GM19099 (cell line): ENCODE measurements around the gene FAN1.
A peak's percentile ranks its signal among the peaks of the same experiment; 100 is the strongest.

Experiments
- POLR2A ChIP-seq: IDR thresholded peaks from 3 replicates; pipeline ENCODE4 v1.6.1; 2011; ENCODE audit warnings: low read depth; ENCODE audit not compliant: insufficient read length; ENCODE audit errors: extremely low read depth

Gene FAN1

DNA sequence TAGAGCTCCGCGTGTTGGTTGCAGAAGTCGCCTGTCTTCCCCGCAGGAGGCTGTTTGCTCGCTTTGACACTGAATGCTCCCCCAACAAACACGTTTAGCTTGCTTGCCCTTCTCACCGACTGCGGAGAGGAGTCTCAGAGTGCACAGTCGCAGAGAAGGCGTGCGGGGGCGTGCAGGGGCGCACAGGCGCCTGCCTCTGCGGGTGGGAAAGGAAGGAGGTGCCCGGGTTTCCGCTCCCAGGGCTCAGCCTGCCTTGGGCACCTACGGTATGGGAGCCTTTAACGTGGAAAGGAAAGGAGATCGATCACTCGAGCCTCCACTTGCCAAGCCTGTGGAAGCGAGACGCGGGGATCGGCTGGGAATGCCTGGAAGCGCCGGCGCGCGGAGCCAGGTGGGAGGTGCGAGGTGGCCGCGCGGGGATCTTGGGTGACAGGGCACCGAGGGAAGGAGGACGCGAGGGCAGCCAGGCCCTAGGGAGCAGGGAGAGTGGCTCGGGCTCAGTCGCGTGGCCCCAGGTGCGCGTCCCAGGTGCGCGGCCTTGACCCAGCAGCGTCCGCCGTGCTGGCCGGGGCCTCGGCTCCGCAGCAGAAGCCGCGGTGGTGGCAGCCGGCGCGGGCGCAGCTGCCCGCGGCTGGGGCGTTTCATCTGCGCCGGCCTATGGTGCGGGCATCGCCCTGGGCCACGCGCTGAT, at the start of gene FAN1:
FAN1 (plus strand) TSS at position 419 of the 691 bp plus-strand sequence. CDS start 749 bp downstream, outside the sequence.
- peak; percentile 77 for TF ChIP-seq POLR2A

DNA sequence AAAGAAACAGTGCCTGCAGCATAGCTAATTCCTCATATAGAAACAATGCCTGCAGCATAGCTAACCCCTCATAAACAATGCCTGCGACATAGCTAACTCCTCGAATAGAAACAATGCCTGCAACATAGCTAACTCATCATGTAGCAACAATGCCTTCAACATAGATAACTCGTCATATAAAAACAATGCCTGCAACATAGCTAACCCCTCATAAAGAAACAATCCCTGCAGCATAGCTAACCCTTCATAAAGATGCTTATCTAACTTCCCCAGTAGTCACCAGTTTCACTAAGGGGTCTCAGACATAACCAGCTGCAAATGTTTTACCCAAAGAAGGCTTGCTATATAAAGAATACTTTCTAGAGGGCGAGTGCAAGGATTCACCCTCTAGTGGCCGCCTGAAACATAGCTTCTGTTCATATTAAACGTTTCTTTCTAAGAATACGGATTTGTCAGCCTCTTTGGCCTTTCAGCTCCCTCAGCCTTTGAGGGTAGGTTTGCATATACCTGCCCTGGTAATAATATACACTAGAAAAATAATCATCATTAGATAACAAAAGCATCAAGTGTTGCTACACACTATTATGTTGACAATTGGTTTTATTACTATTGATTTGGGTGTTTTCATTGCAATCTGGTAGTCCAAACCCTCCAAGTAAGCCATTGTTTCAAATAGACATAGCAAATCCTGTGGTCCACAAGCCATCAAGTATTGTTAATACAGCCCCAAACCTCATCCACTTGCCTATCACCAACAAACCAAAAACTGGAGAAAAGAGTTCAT, 44.4 kb upstream of the FAN1 start:
- no peak for TF ChIP-seq POLR2A

DNA sequence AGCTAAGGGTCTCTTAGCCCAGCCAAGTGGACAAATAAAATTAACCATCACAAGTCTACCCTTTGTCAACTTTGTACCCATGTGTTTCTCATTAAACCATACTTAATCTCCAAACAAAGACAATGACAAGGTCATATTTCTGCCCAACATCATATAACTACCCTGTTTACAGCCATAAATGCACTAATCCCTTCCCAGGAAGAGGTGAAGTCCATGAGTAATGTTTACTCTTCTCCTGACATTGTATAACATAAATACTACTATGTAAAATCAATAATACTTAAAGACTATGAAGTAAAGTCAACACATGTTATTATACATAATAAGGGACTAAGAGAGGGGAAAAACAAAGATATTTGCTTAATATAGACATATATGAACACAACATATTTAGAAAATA, 38.5 kb upstream of the FAN1 start:
- TF ChIP-seq POLR2A, result no peak

DNA sequence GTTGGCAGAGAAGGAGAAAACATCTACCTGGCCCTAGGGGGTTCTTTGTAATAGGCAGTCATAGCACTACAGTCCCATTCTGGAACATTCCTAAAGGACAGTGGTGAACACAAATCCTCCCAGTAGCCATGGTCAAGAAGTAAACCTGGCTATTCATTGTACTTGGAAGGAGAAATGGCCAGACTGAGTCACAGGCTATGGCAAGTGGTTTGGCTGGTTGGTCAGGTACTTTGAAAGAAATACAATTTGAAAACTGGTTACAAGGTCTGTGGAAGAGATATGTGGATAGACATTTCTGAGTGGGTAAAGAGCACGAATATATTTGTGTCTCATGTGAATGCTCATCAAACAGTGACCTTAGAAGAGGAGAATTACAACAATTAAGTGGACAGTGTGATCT, 33.0 kb upstream of the FAN1 start:
- no peak for TF ChIP-seq POLR2A

DNA sequence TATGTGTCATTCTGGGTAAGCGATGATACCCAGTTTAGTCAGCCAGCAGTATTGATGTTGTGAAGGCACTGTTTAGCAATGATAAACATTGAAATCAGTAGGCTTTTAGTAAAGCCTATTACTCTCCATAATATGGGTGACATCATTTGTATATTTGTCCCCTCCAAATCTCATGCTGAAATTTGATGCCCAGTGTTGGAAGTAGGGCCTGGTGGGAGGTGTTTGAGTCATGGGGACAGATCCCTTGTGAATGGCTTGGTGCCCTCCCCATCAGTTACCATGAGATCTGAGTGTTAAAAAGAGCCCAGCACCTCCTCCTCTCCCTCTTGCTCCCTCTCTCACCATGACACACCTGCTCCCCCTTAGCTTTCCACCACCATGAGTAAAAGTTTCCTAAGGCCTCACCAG, 31.4 kb upstream of the FAN1 start:
- no peak for TF ChIP-seq POLR2A

DNA sequence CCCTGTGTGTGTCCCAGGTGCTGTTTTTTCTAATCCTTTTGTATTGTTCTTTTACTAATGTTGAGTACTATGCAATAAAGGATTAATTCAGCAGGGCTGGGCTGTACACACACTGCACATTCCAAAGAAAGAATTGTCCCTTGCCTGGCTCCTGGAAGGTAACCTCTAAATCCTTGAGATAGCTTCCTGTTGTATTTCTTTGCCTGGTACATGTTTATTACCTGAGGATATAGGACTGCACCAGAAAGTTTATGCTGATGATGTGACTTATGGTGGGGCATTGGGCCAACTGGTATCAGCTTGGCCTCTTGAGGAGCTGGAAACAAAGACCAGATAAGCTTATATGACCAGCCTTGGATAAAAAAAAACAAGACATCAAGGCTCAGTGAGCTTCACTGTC, 26.6 kb upstream of the FAN1 start:
- TF ChIP-seq POLR2A, result no peak

DNA sequence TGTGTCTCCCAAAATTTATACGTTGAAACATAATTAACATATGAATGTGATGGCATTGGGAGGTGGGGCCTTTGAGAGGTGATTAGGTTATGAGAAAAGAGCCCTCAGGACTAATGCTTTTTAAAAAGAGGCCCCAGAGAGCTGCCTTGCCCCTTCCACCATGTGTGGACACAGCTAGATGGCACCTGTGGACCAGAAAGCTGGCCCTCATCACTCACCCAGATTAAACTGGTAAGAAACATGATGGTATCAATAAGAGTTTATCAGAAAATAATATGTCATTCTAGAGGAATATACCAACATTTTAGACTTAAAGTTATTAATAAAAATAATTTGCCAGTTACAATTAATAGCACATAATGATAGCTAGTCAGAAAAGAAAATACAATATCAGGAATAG, 25.2 kb upstream of the FAN1 start:
- TF ChIP-seq POLR2A, result no peak

DNA sequence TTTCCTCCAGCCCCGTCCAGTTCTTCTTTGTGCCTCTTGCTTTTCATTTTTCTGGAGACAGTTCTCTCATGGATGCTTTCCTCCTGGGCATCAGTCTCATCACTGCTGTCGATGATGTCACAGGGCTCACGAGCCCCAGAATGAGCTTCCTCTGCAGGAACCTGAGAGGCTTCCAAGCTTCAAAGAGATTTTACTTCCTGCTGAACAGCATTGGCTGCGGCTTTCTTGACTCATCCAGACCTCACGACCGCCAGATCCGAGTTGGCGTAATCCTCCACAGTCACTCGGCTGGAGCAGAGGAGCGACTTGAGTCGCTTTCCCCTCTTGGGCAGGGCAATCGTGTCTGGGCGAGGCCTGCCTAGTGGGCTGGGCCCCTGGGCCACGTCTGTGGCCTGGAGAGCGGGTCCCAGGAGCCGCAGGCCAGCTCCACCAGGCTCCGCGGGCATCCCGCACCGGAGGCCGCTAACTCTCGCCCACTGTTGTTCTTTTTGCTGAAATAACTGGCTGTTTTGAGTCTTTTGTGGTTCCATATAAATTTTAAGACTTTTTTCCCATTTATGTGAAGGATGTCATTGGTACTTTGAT, 20.8 kb upstream of the FAN1 start:
- no peak for TF ChIP-seq POLR2A

DNA sequence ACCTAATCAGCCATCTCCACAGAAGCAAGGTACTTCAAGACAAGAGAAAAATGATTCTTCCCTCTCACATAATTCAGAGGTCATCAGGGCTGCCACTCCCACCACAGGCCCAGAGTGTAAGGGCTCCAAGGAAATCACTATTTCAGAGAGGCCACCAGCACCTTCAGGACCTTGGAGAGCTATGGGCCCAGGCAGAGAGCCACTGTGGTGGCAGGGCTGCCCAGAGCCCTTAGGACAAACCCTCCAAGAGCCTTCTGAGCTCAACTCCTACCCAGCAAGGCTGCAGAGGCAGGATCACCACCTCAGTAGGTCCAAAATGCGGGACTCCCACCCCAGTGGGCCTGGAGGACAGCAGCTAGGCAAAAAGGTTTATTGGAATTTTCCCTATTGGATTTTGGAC, 17.9 kb upstream of the FAN1 start:
- no peak for TF ChIP-seq POLR2A

DNA sequence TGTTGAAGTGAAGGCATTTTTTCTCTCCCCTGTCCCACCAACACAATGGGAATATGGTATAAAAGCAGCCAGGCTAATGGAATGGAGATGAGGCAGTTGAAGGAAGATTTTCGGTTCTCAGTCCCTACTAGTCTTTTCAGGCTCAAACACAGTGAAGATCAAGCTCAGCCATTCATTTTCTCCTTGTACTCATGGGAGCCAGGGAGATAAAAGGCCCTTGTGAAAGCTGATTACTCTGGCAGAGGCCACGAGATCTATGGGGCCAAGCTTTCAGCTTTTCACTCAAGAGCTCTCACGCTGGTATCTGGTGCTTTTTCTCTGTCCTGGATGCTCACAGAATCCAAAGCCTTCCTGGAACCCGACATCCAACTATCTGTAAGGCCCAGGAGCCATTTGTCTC, 14.5 kb upstream of the FAN1 start:
- no peak for TF ChIP-seq POLR2A

DNA sequence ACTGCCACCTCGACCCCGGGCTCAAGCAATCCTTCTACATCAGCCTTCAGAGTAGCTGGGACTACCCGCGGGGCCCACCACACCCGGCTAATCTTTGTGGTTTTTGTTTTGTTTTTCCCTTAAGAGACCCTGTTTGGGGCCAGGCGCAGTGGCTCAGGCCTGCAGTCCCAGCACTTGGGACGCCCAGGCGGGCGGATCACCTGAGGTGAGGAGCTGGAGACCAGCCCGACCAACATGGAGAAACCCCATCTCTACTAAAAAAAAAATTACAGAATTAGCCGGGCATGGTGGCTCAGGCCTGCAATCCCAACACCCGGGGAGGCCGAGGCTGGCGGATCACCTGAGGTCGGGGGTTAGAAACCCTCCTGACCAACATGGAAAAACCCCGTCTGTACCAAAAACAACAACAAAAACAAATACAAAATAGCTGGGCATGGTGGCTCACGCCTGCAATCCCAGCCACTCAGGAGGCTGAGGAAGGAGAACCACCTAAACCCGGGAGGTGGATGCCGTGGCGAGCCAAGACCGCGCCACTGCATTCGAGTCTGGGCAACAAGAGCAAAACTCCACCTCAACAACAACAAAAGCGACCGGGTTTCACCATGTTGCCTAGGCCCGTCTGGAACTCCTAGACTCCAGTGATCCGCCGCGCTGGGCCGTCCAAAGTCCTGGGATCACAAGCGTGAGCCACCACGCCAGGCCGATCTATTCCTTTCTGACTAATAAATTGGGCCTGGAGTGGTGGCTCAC, 8.1 kb upstream of the FAN1 start:
- no peak for TF ChIP-seq POLR2A

DNA sequence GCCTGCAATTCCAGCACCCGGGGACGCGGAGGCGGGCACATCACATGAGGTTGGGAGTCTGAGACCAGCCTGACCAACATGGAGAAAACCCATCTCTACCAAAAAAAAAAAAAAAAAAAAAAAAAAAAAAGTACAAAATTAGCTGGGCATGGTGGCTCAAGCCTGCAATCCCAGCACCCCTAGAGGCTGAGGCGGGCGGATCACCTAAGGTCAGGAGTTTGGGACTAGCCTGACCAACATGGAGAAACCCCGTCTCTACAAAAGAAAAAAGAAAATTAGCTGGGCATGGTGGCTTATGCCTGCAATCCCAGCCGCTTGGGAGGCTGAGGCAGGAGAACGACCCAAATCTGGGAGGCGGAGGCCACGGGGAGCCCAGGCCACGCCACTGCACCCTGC, 7.5 kb upstream of the FAN1 start:
- TF ChIP-seq POLR2A, result no peak

DNA sequence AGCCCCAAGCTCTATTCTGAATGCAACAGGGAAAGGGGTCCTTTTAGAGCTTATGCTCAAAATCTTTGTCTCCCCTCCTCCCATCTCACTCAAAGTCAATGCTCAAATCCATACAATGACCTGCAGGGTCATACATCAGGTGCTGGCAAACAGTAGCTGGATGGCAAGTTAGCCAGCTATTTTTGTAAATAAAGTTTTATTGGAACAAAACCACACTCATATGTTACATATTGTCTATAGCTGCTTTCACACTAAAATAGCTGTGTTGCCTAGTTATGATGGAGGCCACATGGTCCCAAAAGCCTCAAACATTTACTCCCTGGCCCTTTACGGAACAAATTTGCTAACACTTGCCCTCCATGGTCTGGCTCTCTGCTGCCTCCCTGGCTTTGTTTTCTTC, 1.8 kb upstream of the FAN1 start:
- no peak for TF ChIP-seq POLR2A

DNA sequence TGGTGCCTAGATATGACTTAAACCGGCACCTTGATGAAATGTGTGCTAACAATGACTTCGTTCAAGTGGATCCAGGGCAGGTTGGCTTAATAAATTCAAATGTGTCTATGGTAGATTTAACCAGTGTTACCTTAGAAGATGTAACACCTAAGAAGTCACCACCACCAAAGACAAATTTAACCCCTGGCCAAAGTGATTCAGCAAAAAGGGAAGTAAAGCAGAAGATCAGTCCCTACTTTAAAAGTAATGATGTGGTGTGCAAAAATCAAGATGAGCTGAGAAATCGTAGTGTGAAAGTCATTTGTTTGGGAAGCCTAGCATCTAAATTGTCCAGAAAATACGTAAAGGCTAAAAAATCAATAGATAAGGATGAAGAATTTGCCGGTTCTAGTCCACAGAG, 1.1 kb downstream of the FAN1 start:
- TF ChIP-seq POLR2A, result no peak

DNA sequence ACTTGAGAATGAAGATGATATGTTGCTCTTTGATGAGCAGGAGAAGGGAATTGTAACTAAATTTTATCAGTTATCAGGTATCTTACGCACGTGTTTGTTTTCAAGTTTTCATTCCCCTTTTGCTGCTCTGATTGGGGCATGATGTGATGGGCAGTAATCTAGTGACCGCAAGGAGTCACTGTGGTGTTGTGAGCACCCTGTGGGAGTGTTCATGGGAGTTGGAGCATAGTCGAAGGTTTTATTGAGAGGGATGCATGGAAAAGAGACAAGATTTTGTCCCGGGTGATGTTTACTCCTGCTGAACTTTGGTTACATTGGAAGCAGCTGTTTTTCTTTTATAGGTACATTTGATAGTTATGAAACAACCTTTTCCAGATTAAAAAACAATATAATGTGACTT, 2.1 kb downstream of the FAN1 start:
- TF ChIP-seq POLR2A, result no peak
